Neural cell (in vitro differentiated cells): Measurements from ENCODE around the gene DOK1. TPM values are rescaled to one million over a fixed set of nuclear protein-coding genes. Genes with fewer than 3 reads are reported as not detected.
"Not testable (repeated sequence)": the region's sequence is repeated elsewhere in the genome, so short reads cannot be mapped to it uniquely, and the experiment has no call there.

Source experiments
- H2AFZ ChIP-seq: fragments of 200-600, 300-800 bp; sonication (generic), shearing (Covaris generic); 2 replicates; pipeline ENCODE4 v1.6.0; 2014; ENCODE audit warnings: low read depth, mild to moderate bottlenecking, antibody characterized with exemption, low read length, moderate library complexity
- H3F3A ChIP-seq: fragments of 200-600 bp; shearing (Covaris generic); 2 replicates; pipeline ENCODE4 v1.6.1; 2016; ENCODE audit warnings: mild to moderate bottlenecking, moderate library complexity, mixed read lengths, antibody characterized with exemption, low read length; ENCODE audit not compliant: insufficient read depth, poor library complexity, severe bottlenecking
- H3K27ac ChIP-seq: fragments of 200-600, 300-800 bp; sonication (generic), shearing (Covaris generic); 2 replicates; pipeline ENCODE4 v1.5.1; 2014; ENCODE audit warnings: mild to moderate bottlenecking, low read length, moderate library complexity
- H3K27me3 ChIP-seq: fragments of 300-800, 200-600 bp; sonication (generic), shearing (Covaris generic); 2 replicates; pipeline ENCODE4 v1.6.0; 2014; ENCODE audit warnings: mild to moderate bottlenecking, low read depth, low read length, moderate library complexity; ENCODE audit not compliant: insufficient read depth
- H3K36me3 ChIP-seq: fragments of 300-800, 200-600 bp; sonication (generic), shearing (Covaris generic); 2 replicates; pipeline ENCODE4 v1.5.1; 2014; ENCODE audit warnings: mild to moderate bottlenecking, antibody characterized with exemption, low read length, moderate library complexity; ENCODE audit not compliant: insufficient read depth
- H3K4me2 ChIP-seq: fragments of 300-800, 200-600 bp; sonication (generic), shearing (Covaris generic); 2 replicates; pipeline ENCODE4 v1.6.0; 2014; ENCODE audit warnings: mild to moderate bottlenecking, low read length
- H3K4me3 ChIP-seq: fragments of 300-800, 200-600 bp; sonication (generic), shearing (Covaris generic); 2 replicates; pipeline ENCODE4 v1.5.1; 2014; ENCODE audit warnings: mild to moderate bottlenecking, low read length, moderate library complexity
- H3K79me2 ChIP-seq: fragments of 200-600 bp; shearing (Covaris generic); replicated peaks from 2 replicates; pipeline ENCODE4 v1.6.0; 2014; ENCODE audit warnings: mild to moderate bottlenecking, low read length, moderate library complexity; ENCODE audit not compliant: insufficient read depth
- H3K9ac ChIP-seq: fragments of 300-800, 200-600 bp; sonication (generic), shearing (Covaris generic); 2 replicates; pipeline ENCODE4 v1.6.1; 2016; ENCODE audit warnings: mild to moderate bottlenecking, low read length, mixed read lengths
- H3K9me2 ChIP-seq: fragments of 200-600 bp; shearing (Covaris generic); 2 replicates; pipeline ENCODE4 v1.6.1; 2016; ENCODE audit warnings: mild to moderate bottlenecking, low read length, mixed read lengths; ENCODE audit not compliant: insufficient read depth
- H3K9me3 ChIP-seq: fragments of 200-600, 300-800 bp; sonication (generic), shearing (Covaris generic); 2 replicates; pipeline ENCODE4 v1.6.1; 2016; ENCODE audit warnings: mild to moderate bottlenecking, mixed run types, low read length, moderate library complexity, mixed read lengths
- H4K20me1 ChIP-seq: fragments of 200-600 bp; shearing (Covaris generic); 2 replicates; pipeline ENCODE4 v1.6.1; 2016; ENCODE audit warnings: mild to moderate bottlenecking, mixed run types; ENCODE audit not compliant: insufficient read depth
- CTCF ChIP-seq: fragments of 450-650 bp; IDR thresholded peaks from 2 replicates; pipeline ENCODE4 v1.5.1; 2014; ENCODE audit warnings: antibody characterized with exemption, mild to moderate bottlenecking, moderate library complexity; ENCODE audit not compliant: poor library complexity, severe bottlenecking
- EP300 ChIP-seq: fragments of 450-650 bp; conservative IDR thresholded peaks from 2 replicates; pipeline ENCODE4 v1.6.1; 2014; ENCODE audit warnings: antibody characterized with exemption, mild to moderate bottlenecking, moderate library complexity; ENCODE audit not compliant: poor library complexity, severe bottlenecking
- EZH2 ChIP-seq: fragments of 200-600, 300-800 bp; shearing (Covaris generic), sonication (generic); IDR thresholded peaks from 2 replicates; pipeline ENCODE4 v1.6.1; 2014; ENCODE audit warnings: antibody characterized with exemption, low read length, borderline replicate concordance, mild to moderate bottlenecking; ENCODE audit not compliant: insufficient read depth, poor library complexity, severe bottlenecking
- MXI1 ChIP-seq: fragments of 450-650 bp; conservative IDR thresholded peaks from 2 replicates; pipeline ENCODE4 v1.6.1; 2014; ENCODE audit warnings: antibody characterized with exemption, mild to moderate bottlenecking; ENCODE audit not compliant: poor library complexity, severe bottlenecking
- POLR2AphosphoS5 ChIP-seq: IDR thresholded peaks from 2 replicates; pipeline ENCODE4 v1.6.1; 2012
- RAD21 ChIP-seq: fragments of 450-650 bp; conservative IDR thresholded peaks from 2 replicates; pipeline ENCODE4 v1.6.1; 2014; ENCODE audit warnings: antibody characterized with exemption, mild to moderate bottlenecking, moderate library complexity
- REST ChIP-seq: IDR thresholded peaks from 2 replicates; pipeline ENCODE4 v1.6.1; 2012; ENCODE audit warnings: borderline replicate concordance
- SMC3 ChIP-seq: fragments of 450-650 bp; conservative IDR thresholded peaks from 2 replicates; pipeline ENCODE4 v1.6.1; 2014; ENCODE audit warnings: antibody characterized with exemption, mild to moderate bottlenecking, moderate library complexity; ENCODE audit not compliant: poor library complexity
- TAF1 ChIP-seq: IDR thresholded peaks from 2 replicates; pipeline ENCODE4 v1.6.1; 2012; ENCODE audit warnings: low read depth
- polyA plus RNA-seq: library from polyadenylated mRNA; depleted of rRNA; stranded (reverse); fragments of >200 nt; gene quantifications from 2 replicates; pipeline ENCODE4 v1.2.3, GENCODE V29; 2014

The DOK1 gene
- polyA plus RNA-seq, 1 donor from 2014 or later: 0.79 TPM

GRCh38 chr2:74560591-74560990 lies 6.1 kb downstream of the DOK1 start:
- H3K9me2 ChIP-seq: no peaks in the 10 kb centered on the region
- no peak overlapping the region for H2AFZ ChIP-seq
- peaks cover 4% of the 10 kb centered on the region for H3K27me3 ChIP-seq
- no peak overlapping the region for H3K4me2 ChIP-seq
- no peak overlapping the region for H3K4me3 ChIP-seq
- no peaks in the 10 kb centered on the region for H4K20me1 ChIP-seq
- no peak overlapping the region for H3K9ac ChIP-seq
- TF ChIP-seq EP300 (no peak), REST (no peak), SMC3 (no peak), POLR2AphosphoS5 (no peak), CTCF (no peak), RAD21 (no peak), TAF1 (no peak), EZH2 (no peak), MXI1 (no peak)
- no peak overlapping the region for H3K27ac ChIP-seq
- H3K79me2 ChIP-seq: no peaks in the 10 kb centered on the region
- no peaks in the 10 kb centered on the region for H3K9me3 ChIP-seq
- no peaks in the 10 kb centered on the region for H3K36me3 ChIP-seq
- no peaks in the 10 kb centered on the region for H3F3A ChIP-seq

- H2AFZ ChIP-seq, H3K79me2 ChIP-seq, H3K27me3 ChIP-seq, H3K4me3 ChIP-seq, H3K9ac ChIP-seq, H3K27ac ChIP-seq, H3F3A ChIP-seq, H3K36me3 ChIP-seq, H4K20me1 ChIP-seq, H3K4me2 ChIP-seq, H3K9me2 ChIP-seq, H3K9me3 ChIP-seq: not testable (repeated sequence)
Observed at GRCh38 chr2:74561022-74561421, 6.5 kb downstream of the DOK1 start.

- H3K9ac ChIP-seq: no peak overlapping the region
- H3K4me2 ChIP-seq: no peak overlapping the region
- TF ChIP-seq POLR2AphosphoS5 (no peak), RAD21 (no peak), TAF1 (no peak), EZH2 (no peak), REST (no peak)
- peaks cover 2% of the 10 kb centered on the region for H3K27me3 ChIP-seq
- no peaks in the 10 kb centered on the region for H4K20me1 ChIP-seq
- H3K79me2 ChIP-seq: no peaks in the 10 kb centered on the region
- H3K9me3 ChIP-seq: no peaks in the 10 kb centered on the region
- no peak overlapping the region for H2AFZ ChIP-seq
- H3K36me3 ChIP-seq: no peaks in the 10 kb centered on the region
- no peak overlapping the region for H3K4me3 ChIP-seq
- H3K27ac ChIP-seq: no peak overlapping the region
- H3F3A ChIP-seq: no peaks in the 10 kb centered on the region
- H3K9me2 ChIP-seq: no peaks in the 10 kb centered on the region
Observed at GRCh38 chr2:74562126-74562775, 7.7 kb downstream of the DOK1 start.
